Tibial nerve (tissue), 3 donors: Measurements from ENCODE around the gene TMEM158.

Experiments
- POLR2A ChIP-seq, 2 donors: fragments of 450-650 bp; IDR thresholded peaks; one replicate each; pipeline ENCODE4 v1.6.1; 2017; ENCODE audit warnings: antibody characterized with exemption in 2 of 2, mild to moderate bottlenecking in 2 of 2, moderate library complexity in 2 of 2
- TF ChIP-seq, protein P1 (sequence below), 5 experiments: fragments of 200-600 bp in 3 of 5; fragments of 450-650 bp in 2 of 5; sonication (generic) in 3 of 5; IDR thresholded peaks; one replicate each; pipeline ENCODE4 v1.5.1; 2016 to 2019; ENCODE audit warnings: antibody characterized with exemption in 5 of 5, mild to moderate bottlenecking in 3 of 5, moderate library complexity in 2 of 5

DNA sequence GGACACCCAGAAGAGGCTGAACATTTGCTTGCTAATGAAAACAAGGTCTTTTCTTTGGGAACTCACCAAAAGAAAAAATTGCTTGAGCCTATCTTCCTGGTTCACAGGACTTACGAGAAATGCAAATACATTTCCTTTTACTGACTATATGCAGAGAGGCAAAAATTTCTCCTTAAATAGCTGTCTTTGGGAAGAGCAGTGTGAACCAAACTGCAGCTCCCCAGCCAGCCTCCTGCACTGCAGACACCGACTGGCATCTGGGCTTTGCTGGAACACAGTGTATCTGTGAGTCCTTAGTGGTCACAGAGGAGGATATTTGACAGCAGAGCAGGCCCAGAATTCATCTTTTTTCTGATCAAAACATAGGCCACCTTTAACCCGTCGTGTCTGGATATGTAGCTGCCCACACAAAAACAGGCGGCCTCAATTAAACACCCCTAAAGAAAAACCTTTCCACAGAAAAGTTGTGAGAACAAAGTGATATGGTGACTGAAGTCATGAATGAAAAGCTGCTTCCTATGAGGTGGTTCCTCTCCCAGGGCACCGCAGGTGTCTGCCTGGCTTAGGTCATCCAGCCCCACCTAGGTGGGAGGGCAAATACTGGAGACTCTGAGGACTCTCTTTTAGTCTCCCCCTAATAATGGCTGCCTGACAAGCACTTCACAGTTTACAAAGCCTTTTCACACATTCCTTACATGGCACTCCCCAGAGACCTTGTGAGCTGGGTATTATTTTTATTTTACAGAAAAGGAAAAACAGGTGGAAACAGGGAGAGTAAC lies 46.1 kb upstream of the TMEM158 start:
- no peak for TF ChIP-seq POLR2A (IDR thresholded peaks at IDR 0.05)
- TF ChIP-seq, protein P1, sequence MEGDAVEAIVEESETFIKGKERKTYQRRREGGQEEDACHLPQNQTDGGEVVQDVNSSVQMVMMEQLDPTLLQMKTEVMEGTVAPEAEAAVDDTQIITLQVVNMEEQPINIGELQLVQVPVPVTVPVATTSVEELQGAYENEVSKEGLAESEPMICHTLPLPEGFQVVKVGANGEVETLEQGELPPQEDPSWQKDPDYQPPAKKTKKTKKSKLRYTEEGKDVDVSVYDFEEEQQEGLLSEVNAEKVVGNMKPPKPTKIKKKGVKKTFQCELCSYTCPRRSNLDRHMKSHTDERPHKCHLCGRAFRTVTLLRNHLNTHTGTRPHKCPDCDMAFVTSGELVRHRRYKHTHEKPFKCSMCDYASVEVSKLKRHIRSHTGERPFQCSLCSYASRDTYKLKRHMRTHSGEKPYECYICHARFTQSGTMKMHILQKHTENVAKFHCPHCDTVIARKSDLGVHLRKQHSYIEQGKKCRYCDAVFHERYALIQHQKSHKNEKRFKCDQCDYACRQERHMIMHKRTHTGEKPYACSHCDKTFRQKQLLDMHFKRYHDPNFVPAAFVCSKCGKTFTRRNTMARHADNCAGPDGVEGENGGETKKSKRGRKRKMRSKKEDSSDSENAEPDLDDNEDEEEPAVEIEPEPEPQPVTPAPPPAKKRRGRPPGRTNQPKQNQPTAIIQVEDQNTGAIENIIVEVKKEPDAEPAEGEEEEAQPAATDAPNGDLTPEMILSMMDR (IDR thresholded peaks at IDR 0.05): no peak
